ENCODE results near the gene GPR153. TPM values are rescaled to one million over a fixed set of nuclear protein-coding genes. Genes with fewer than 3 reads are reported as not detected.

GPR153 gene
- total RNA-seq, 2 experiments from 2014 or later = 0.54 to 0.56 TPM

- Mint-ChIP-seq H3K9me3 (no peaks in the 10 kb centered on the region), H3K27ac (no peak overlapping the region)
Observed at GRCh38 chr1:6294890-6295556, 34.1 kb upstream of the GPR153 start.

GRCh38 chr1:6294080-6294889 lies 33.4 kb upstream of the GPR153 start:
- Mint-ChIP-seq H3K27ac (no peak overlapping the region), H3K4me3 (no peak overlapping the region), H3K36me3 (peaks cover 1% of the 10 kb centered on the region), H3K9me3 (no peaks in the 10 kb centered on the region), H3K4me1 (no peaks in the 10 kb centered on the region), H3K27me3 (no peaks in the 10 kb centered on the region)
- DNase-seq = no peak

More at GRCh38 chr1:6294890-6295556, 34.1 kb upstream of the GPR153 start:
- Mint-ChIP-seq H3K4me1 (no peaks in the 10 kb centered on the region), H3K4me3 (no peak overlapping the region), H3K36me3 (peaks cover 1% of the 10 kb centered on the region), H3K27me3 (no peaks in the 10 kb centered on the region)
- DNase-seq = no peak

GRCh38 chr1:6292102-6292501 lies 31.2 kb upstream of the GPR153 start:
- Mint-ChIP-seq H3K4me1 (no peaks in the 10 kb centered on the region), H3K27ac (no peak overlapping the region), H3K36me3 (peaks cover 1% of the 10 kb centered on the region), H3K4me3 (no peak overlapping the region), H3K27me3 (no peaks in the 10 kb centered on the region), H3K9me3 (no peaks in the 10 kb centered on the region)
- DNase-seq = no peak

- no peaks in the 10 kb centered on the region for H3K36me3 Mint-ChIP-seq
- no peak overlapping the region for H3K4me3 Mint-ChIP-seq
- no peaks in the 10 kb centered on the region for H3K27me3 Mint-ChIP-seq
- no peaks in the 10 kb centered on the region for H3K4me1 Mint-ChIP-seq
- no peaks in the 10 kb centered on the region for H3K9me3 Mint-ChIP-seq
- no peak for DNase-seq
- H3K27ac Mint-ChIP-seq = no peak overlapping the region
Observed at GRCh38 chr1:6288665-6289064, 27.8 kb upstream of the GPR153 start.

- H3K27me3 Mint-ChIP-seq = no peaks in the 10 kb centered on the region
- no peaks in the 10 kb centered on the region for H3K36me3 Mint-ChIP-seq
- H3K27ac Mint-ChIP-seq = no peak overlapping the region
- H3K4me1 Mint-ChIP-seq = no peaks in the 10 kb centered on the region
- DNase-seq = no peak
- no peak overlapping the region for H3K4me3 Mint-ChIP-seq
- no peaks in the 10 kb centered on the region for H3K9me3 Mint-ChIP-seq
Observed at GRCh38 chr1:6288026-6288425, 27.1 kb upstream of the GPR153 start.

GRCh38 chr1:6287431-6287886 lies 26.6 kb upstream of the GPR153 start:
- no peak for DNase-seq
- no peaks in the 10 kb centered on the region for H3K36me3 Mint-ChIP-seq
- no peaks in the 10 kb centered on the region for H3K4me1 Mint-ChIP-seq
- no peak overlapping the region for H3K27ac Mint-ChIP-seq
- no peaks in the 10 kb centered on the region for H3K9me3 Mint-ChIP-seq
- H3K27me3 Mint-ChIP-seq = no peaks in the 10 kb centered on the region
- no peak overlapping the region for H3K4me3 Mint-ChIP-seq

GRCh38 chr1:6287029-6287428 lies 26.1 kb upstream of the GPR153 start:
- no peaks in the 10 kb centered on the region for H3K36me3 Mint-ChIP-seq
- no peak for DNase-seq
- H3K4me1 Mint-ChIP-seq = no peaks in the 10 kb centered on the region
- no peaks in the 10 kb centered on the region for H3K9me3 Mint-ChIP-seq
- H3K27me3 Mint-ChIP-seq = no peaks in the 10 kb centered on the region
- H3K27ac Mint-ChIP-seq = no peak overlapping the region
- H3K4me3 Mint-ChIP-seq = no peak overlapping the region

GRCh38 chr1:6286266-6286665 lies 25.4 kb upstream of the GPR153 start:
- no peak for DNase-seq
- no peaks in the 10 kb centered on the region for H3K27me3 Mint-ChIP-seq
- no peaks in the 10 kb centered on the region for H3K4me1 Mint-ChIP-seq
- H3K4me3 Mint-ChIP-seq = no peak overlapping the region
- no peaks in the 10 kb centered on the region for H3K36me3 Mint-ChIP-seq
- no peaks in the 10 kb centered on the region for H3K9me3 Mint-ChIP-seq
- no peak overlapping the region for H3K27ac Mint-ChIP-seq

GRCh38 chr1:6285336-6285735 lies 24.4 kb upstream of the GPR153 start:
- H3K4me1 Mint-ChIP-seq = no peaks in the 10 kb centered on the region
- DNase-seq = no peak
- H3K4me3 Mint-ChIP-seq = no peak overlapping the region
- H3K36me3 Mint-ChIP-seq = no peaks in the 10 kb centered on the region
- H3K9me3 Mint-ChIP-seq = no peaks in the 10 kb centered on the region
- no peaks in the 10 kb centered on the region for H3K27me3 Mint-ChIP-seq
- H3K27ac Mint-ChIP-seq = no peak overlapping the region

GRCh38 chr1:6282577-6283270 lies 21.8 kb upstream of the GPR153 start:
- Mint-ChIP-seq H3K9me3 (no peaks in the 10 kb centered on the region), H3K4me3 (no peak overlapping the region), H3K36me3 (no peaks in the 10 kb centered on the region), H3K27me3 (no peaks in the 10 kb centered on the region), H3K4me1 (no peaks in the 10 kb centered on the region), H3K27ac (no peak overlapping the region)
- DNase-seq = no peak

- no peak overlapping the region for H3K4me3 Mint-ChIP-seq
- no peak for DNase-seq
- no peaks in the 10 kb centered on the region for H3K36me3 Mint-ChIP-seq
- no peaks in the 10 kb centered on the region for H3K27me3 Mint-ChIP-seq
- no peaks in the 10 kb centered on the region for H3K4me1 Mint-ChIP-seq
- H3K9me3 Mint-ChIP-seq = no peaks in the 10 kb centered on the region
- H3K27ac Mint-ChIP-seq = no peak overlapping the region
Observed at GRCh38 chr1:6281511-6282402, 20.9 kb upstream of the GPR153 start.

- Mint-ChIP-seq H3K27me3 (no peaks in the 10 kb centered on the region), H3K4me1 (no peaks in the 10 kb centered on the region), H3K9me3 (no peaks in the 10 kb centered on the region), H3K27ac (no peak overlapping the region), H3K4me3 (no peak overlapping the region), H3K36me3 (no peaks in the 10 kb centered on the region)
- no peak for DNase-seq
Observed at GRCh38 chr1:6280761-6281451, 20.0 kb upstream of the GPR153 start.

GRCh38 chr1:6279613-6280383 lies 18.9 kb upstream of the GPR153 start:
- DNase-seq = no peak
- H3K36me3 Mint-ChIP-seq = no peaks in the 10 kb centered on the region

More at GRCh38 chr1:6279613-6280383, 18.9 kb upstream of the GPR153 start:
- Mint-ChIP-seq H3K27ac (no peak overlapping the region), H3K27me3 (no peaks in the 10 kb centered on the region), H3K4me1 (no peaks in the 10 kb centered on the region), H3K9me3 (no peaks in the 10 kb centered on the region), H3K4me3 (no peak overlapping the region)

Measured in activated naive CD8-positive, alpha-beta T cell treated with anti-CD3 and anti-CD28 coated beads for 36 hours (primary cell).